IMR-90 (cell line): Measurements from ENCODE around the gene MRFAP1L1. TPM values are rescaled to one million over a fixed set of nuclear protein-coding genes. Genes with fewer than 3 reads are reported as not detected.
"Not testable (repeated sequence)": the region's sequence is repeated elsewhere in the genome, so short reads cannot be mapped to it uniquely, and the experiment has no call there.

Source experiments
- ATAC-seq: fragments of 200-7000 bp; cut with Tn5 transposase; 2 replicates; pipeline ENCODE4 v1.9.1; 2020; ENCODE audit warnings: low read depth, mild to moderate bottlenecking, moderate library complexity
- BruUV-seq: library from RNA; stranded (reverse); fragments of 400-500 nt; replicated peaks from 2 replicates; lab custom pipeline; 2021; lab: Mats Ljungman, UMichigan
- CTCF ChIA-PET: fragments of 300-600 bp; formaldehyde crosslinking; extraction: SDS; loops from one replicate; lab custom pipeline; 2021; ENCODE audit warnings: antibody characterized with exemption; lab: Yijun Ruan, JAX
- POLR2A ChIA-PET: fragments of 300-600 bp; sonication (Branson Sonifier 250); formaldehyde crosslinking; loops from one replicate; lab custom pipeline; 2022; ENCODE audit warnings: antibody characterized with exemption; ENCODE audit not compliant: unreplicated experiment; lab: Charles Lee
- DNase-seq: peaks from one replicate; pipeline ENCODE4 v3.0.0; 2013
- H2AFZ ChIP-seq: replicated peaks from 2 replicates; pipeline ENCODE3; 2013; ENCODE audit warnings: low read length, mild to moderate bottlenecking; ENCODE audit not compliant: poor library complexity
- H2AK5ac ChIP-seq: 2 replicates; pipeline ENCODE4 v1.6.1; 2013; ENCODE audit warnings: low read depth, low read length, inconsistent platforms
- H2AK9ac ChIP-seq: replicated peaks from 2 replicates; pipeline ENCODE3; 2013; ENCODE audit warnings: mild to moderate bottlenecking, low read depth, low read length, moderate library complexity; ENCODE audit not compliant: poor library complexity
- H2BK120ac ChIP-seq: 2 replicates; pipeline ENCODE4 v1.6.1; 2013; ENCODE audit warnings: low read depth, low read length, inconsistent platforms
- H2BK15ac ChIP-seq: 3 replicates; pipeline ENCODE4 v1.6.1; 2013; ENCODE audit warnings: low read depth, low read length, inconsistent platforms
- H2BK20ac ChIP-seq: 2 replicates; pipeline ENCODE4 v1.6.1; 2013; ENCODE audit warnings: low read depth, mild to moderate bottlenecking, inconsistent platforms, low read length, moderate library complexity
- H2BK5ac ChIP-seq: 2 replicates; pipeline ENCODE4 v1.6.1; 2013; ENCODE audit warnings: mild to moderate bottlenecking, low read depth, low read length, inconsistent platforms; ENCODE audit not compliant: poor library complexity, severe bottlenecking
- H3K14ac ChIP-seq: replicated peaks from 2 replicates; pipeline ENCODE4 v1.6.1; 2013; ENCODE audit warnings: low read depth, low read length, inconsistent platforms
- H3K18ac ChIP-seq: 2 replicates; pipeline ENCODE4 v1.6.1; 2013; ENCODE audit warnings: low read depth, low read length, control low read depth
- H3K23ac ChIP-seq: 2 replicates; pipeline ENCODE4 v1.6.1; 2013; ENCODE audit warnings: low read depth, low read length, inconsistent platforms
- H3K27ac ChIP-seq: 2 replicates; pipeline ENCODE4 v1.5.1; 2013; ENCODE audit warnings: mild to moderate bottlenecking, control low read depth, low read length; ENCODE audit not compliant: insufficient read depth
- H3K27me3 ChIP-seq: 2 replicates; pipeline ENCODE4 v1.6.1; 2013; ENCODE audit warnings: low read length; ENCODE audit not compliant: control insufficient read depth, insufficient read depth
- H3K36me3 ChIP-seq: 2 replicates; pipeline ENCODE4 v1.6.1; 2013; ENCODE audit warnings: low read length, mixed read lengths; ENCODE audit not compliant: control insufficient read depth, insufficient read depth
- H3K4ac ChIP-seq: 2 replicates; pipeline ENCODE4 v1.6.1; 2013; ENCODE audit warnings: low read depth, low read length, inconsistent platforms
- H3K4me1 ChIP-seq: 2 replicates; pipeline ENCODE4 v1.6.1; 2013; ENCODE audit warnings: low read length, mixed read lengths; ENCODE audit not compliant: control insufficient read depth, insufficient read depth
- H3K4me2 ChIP-seq: 2 replicates; pipeline ENCODE4 v1.6.1; 2013; ENCODE audit warnings: low read depth, mild to moderate bottlenecking, control low read depth, low read length, moderate library complexity
- H3K4me3 ChIP-seq: 2 replicates; pipeline ENCODE4 v1.5.1; 2013; ENCODE audit warnings: low read depth, mild to moderate bottlenecking, control low read depth, low read length, moderate library complexity; ENCODE audit not compliant: insufficient read depth
- H3K56ac ChIP-seq: 2 replicates; pipeline ENCODE4 v1.6.1; 2013; ENCODE audit warnings: low read length, inconsistent platforms; ENCODE audit not compliant: insufficient read depth; ENCODE audit errors: extremely low read depth
- H3K79me1 ChIP-seq, 2 experiments: 2 replicates each; pipeline ENCODE4 v1.6.1; 2013; ENCODE audit warnings: low read length in 2 of 2, inconsistent platforms in 1 of 2, low read depth in 1 of 2
- H3K9ac ChIP-seq: 2 replicates; pipeline ENCODE4 v1.6.1; 2013; ENCODE audit warnings: low read depth, low read length, control low read depth
- H3K9me1 ChIP-seq: 2 replicates; pipeline ENCODE4 v1.6.1; 2013; ENCODE audit warnings: low read length, inconsistent platforms; ENCODE audit not compliant: insufficient read depth
- H3K9me3 ChIP-seq: 2 replicates; pipeline ENCODE4 v1.6.1; 2013; ENCODE audit warnings: low read length; ENCODE audit not compliant: control insufficient read depth, insufficient read depth
- H4K20me1 ChIP-seq: 2 replicates; pipeline ENCODE4 v1.6.1; 2013; ENCODE audit warnings: low read length, inconsistent platforms; ENCODE audit not compliant: insufficient read depth
- H4K5ac ChIP-seq: 2 replicates; pipeline ENCODE4 v1.6.1; 2013; ENCODE audit warnings: mild to moderate bottlenecking, low read depth, low read length, control low read depth
- H4K8ac ChIP-seq, 2 experiments: 2 replicates each; pipeline ENCODE4 v1.6.1; 2013; ENCODE audit warnings: low read depth in 2 of 2, low read length in 2 of 2, control low read depth in 1 of 2, inconsistent platforms in 1 of 2
- H4K91ac ChIP-seq: 2 replicates; pipeline ENCODE4 v1.6.1; 2013; ENCODE audit warnings: low read depth, low read length, inconsistent platforms; ENCODE audit not compliant: insufficient read depth
- WGBS, 2 experiments: methylation state at CpG; one replicate each; pipeline versions ENCODE4 v1.1.5 to v1.1.7; 2013; ENCODE audit warnings: missing lambda C conversion rate in 2 of 2; ENCODE audit not compliant: insufficient read length in 1 of 2; ENCODE audit errors: extremely low coverage in 2 of 2; 5-methylcytosine and 5-hydroxymethylcytosine counted together
- dilution Hi-C: fragments of 300-500 bp; cut with HindIII; formaldehyde crosslinking; loops from one replicate; pipeline ENCODE4 v1.14.3; 2018; ENCODE audit warnings: low sequenced_read_pairs; ENCODE audit not compliant: unreplicated experiment
- in situ Hi-C: fragments of 300-500 bp; cut with MboI; formaldehyde crosslinking; loops from 3 replicates; pipeline ENCODE4 v1.14.3; 2019; ENCODE audit warnings: low sequenced_read_pairs, inconsistent platforms, mixed read lengths
- intact Hi-C: fragments of 100-400 bp; cut with micrococcal nuclease; formaldehyde crosslinking; loops from 2 replicates; pipeline ENCODE4 v1.10.0; 2022
- polyA plus RNA-seq, 3 experiments: library from polyadenylated mRNA; depleted of rRNA; stranded (reverse); fragments of >200 nt; gene quantifications; 2 replicates each; pipeline ENCODE4 v1.2.3, GENCODE V29; 2012; ENCODE audit warnings: low replicate concordance in 1 of 3
- total RNA-seq: library from RNA; depleted of rRNA; stranded (reverse); fragments of >200 nt; gene quantifications from 2 replicates; pipeline ENCODE4 v1.2.3, GENCODE V29; 2012

The MRFAP1L1 gene
- total and polyA plus RNA-seq, 2 of the 4 experiments (the other 2 are of a cell fraction) = 31.7 to 47.0 TPM

DNA sequence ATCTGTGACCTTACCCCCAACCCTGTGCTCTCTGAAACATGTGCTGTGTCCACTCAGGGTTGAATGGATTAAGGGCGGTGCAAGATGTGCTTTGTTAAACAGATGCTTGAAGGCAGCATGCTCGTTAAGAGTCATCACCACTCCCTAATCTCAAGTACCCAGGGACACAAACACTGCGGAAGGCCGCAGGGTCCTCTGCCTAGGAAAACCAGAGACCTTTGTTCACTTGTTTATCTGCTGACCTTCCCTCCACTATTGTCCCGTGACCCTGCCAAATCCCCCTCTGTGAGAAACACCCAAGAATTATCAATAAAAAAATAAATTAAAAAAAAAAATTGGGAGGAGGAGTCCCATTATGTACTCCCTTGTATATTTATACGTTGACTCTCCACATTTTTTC lies 46.7 kb upstream of the MRFAP1L1 start:
- H4K91ac ChIP-seq, H3K18ac ChIP-seq, BruUV-seq, H3K14ac ChIP-seq, H3K79me1 ChIP-seq, ATAC-seq, dilution Hi-C loops, in situ Hi-C loops, H3K36me3 ChIP-seq, H3K9me1 ChIP-seq, H2AFZ ChIP-seq, H2AK9ac ChIP-seq, H3K23ac ChIP-seq, H3K27ac ChIP-seq, H4K8ac ChIP-seq, intact Hi-C loops, H2BK5ac ChIP-seq, H2BK20ac ChIP-seq, H3K9me3 ChIP-seq, H2BK15ac ChIP-seq, H4K20me1 ChIP-seq, POLR2A ChIA-PET, H3K9ac ChIP-seq, H2BK120ac ChIP-seq, DNase-seq, H3K4ac ChIP-seq, H3K4me3 ChIP-seq, CTCF ChIA-PET, H3K4me2 ChIP-seq, H4K5ac ChIP-seq, H3K56ac ChIP-seq, H3K4me1 ChIP-seq, H2AK5ac ChIP-seq: not testable (repeated sequence)
- peaks cover 10% of the 10 kb centered on the region for H3K27me3 ChIP-seq
- no CpG with 5 or more reads among the region's 6 CpGs for WGBS, 2 experiments
